Chondrocyte (in vitro differentiated cells): ENCODE measurements around the gene TNNI3K. TPM values are rescaled to one million over a fixed set of nuclear protein-coding genes. Genes with fewer than 3 reads are reported as not detected.

Experiments used
- DNase-seq: peaks from one replicate; pipeline ENCODE4 v3.0.0; 2021; ENCODE audit warnings: mixed read lengths, low spot score
- H3K27ac Mint-ChIP-seq: one replicate; pipeline ENCODE4 v1.8.0; 2021; ENCODE audit warnings: mild to moderate bottlenecking, moderate library complexity, mixed read lengths; ENCODE audit not compliant: unreplicated experiment
- H3K27me3 Mint-ChIP-seq: 2 replicates; pipeline ENCODE4 v1.8.0; 2021; ENCODE audit warnings: low read depth, mixed read lengths
- H3K36me3 Mint-ChIP-seq: 2 replicates; pipeline ENCODE4 v1.8.0; 2021; ENCODE audit warnings: low read depth, mixed read lengths
- H3K4me1 Mint-ChIP-seq: 2 replicates; pipeline ENCODE4 v1.8.0; 2021; ENCODE audit warnings: low read depth, mild to moderate bottlenecking, mixed read lengths
- H3K4me3 Mint-ChIP-seq: one replicate; pipeline ENCODE4 v1.8.0; 2021; ENCODE audit warnings: mild to moderate bottlenecking, moderate library complexity, mixed read lengths; ENCODE audit not compliant: unreplicated experiment
- H3K9me3 Mint-ChIP-seq: 2 replicates; pipeline ENCODE4 v1.8.0; 2021; ENCODE audit warnings: low read depth, mixed read lengths
- total RNA-seq: library from RNA; stranded (reverse); gene quantifications from 3 replicates; pipeline ENCODE4 v1.2.1, GENCODE V29; 2021
- TF ChIP-seq, protein P1 (sequence below): fragments of 200-600 bp; sonication (generic); IDR thresholded peaks from 2 replicates; pipeline ENCODE4 v1.5.0; 2021; ENCODE audit warnings: antibody characterized with exemption, mild to moderate bottlenecking, moderate library complexity

The TNNI3K gene
- total RNA-seq, 1 donor from 2014 or later = not detected

DNA sequence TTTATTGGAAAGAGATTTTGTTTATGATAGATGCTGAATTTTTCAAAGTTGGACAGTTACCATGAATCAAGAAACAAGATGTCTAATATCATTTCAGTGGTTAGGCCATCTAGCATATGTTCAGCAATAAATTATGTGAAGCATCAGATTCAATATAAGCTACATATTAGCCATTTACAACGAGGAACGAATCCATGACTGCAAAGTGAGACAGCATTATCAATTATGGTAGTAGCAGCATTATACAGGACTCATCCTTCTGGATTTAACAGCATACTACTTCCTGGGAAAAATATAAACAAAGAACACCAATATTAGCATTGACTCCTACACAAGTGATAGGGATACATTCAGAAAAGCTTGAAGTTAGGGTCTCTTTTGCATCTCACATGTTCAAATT is 218.1 kb downstream of the TNNI3K start:
- Mint-ChIP-seq H3K27me3 (peaks cover 6% of the 10 kb centered on the region), H3K27ac (no peak overlapping the region), H3K4me3 (no peak overlapping the region), H3K9me3 (peaks cover 5% of the 10 kb centered on the region), H3K36me3 (peaks cover 3% of the 10 kb centered on the region), H3K4me1 (no peaks in the 10 kb centered on the region)
- DNase-seq = no peak
- TF ChIP-seq, protein P1, sequence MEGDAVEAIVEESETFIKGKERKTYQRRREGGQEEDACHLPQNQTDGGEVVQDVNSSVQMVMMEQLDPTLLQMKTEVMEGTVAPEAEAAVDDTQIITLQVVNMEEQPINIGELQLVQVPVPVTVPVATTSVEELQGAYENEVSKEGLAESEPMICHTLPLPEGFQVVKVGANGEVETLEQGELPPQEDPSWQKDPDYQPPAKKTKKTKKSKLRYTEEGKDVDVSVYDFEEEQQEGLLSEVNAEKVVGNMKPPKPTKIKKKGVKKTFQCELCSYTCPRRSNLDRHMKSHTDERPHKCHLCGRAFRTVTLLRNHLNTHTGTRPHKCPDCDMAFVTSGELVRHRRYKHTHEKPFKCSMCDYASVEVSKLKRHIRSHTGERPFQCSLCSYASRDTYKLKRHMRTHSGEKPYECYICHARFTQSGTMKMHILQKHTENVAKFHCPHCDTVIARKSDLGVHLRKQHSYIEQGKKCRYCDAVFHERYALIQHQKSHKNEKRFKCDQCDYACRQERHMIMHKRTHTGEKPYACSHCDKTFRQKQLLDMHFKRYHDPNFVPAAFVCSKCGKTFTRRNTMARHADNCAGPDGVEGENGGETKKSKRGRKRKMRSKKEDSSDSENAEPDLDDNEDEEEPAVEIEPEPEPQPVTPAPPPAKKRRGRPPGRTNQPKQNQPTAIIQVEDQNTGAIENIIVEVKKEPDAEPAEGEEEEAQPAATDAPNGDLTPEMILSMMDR = no peak

DNA sequence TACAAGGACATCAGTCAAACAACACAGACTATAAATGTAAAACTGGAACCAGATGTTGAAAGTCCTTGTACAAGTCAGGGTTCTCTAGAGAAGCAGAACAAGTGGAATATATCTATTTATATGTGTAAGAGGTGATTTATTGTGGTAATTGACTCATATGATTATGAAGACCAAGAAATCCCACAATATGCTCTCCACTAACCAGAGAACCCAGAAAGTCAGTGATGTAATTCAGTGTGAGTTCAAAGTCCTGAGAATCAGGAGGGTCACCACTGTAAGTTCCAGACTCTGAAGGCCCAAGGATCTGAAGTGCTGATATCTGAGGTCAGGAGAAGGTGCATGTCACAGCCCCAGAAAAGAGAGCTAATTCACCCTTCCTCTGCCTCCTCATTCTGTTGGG is 220.2 kb downstream of the TNNI3K start:
- Mint-ChIP-seq H3K9me3 (peaks cover 2% of the 10 kb centered on the region), H3K4me3 (no peak overlapping the region)

DNA sequence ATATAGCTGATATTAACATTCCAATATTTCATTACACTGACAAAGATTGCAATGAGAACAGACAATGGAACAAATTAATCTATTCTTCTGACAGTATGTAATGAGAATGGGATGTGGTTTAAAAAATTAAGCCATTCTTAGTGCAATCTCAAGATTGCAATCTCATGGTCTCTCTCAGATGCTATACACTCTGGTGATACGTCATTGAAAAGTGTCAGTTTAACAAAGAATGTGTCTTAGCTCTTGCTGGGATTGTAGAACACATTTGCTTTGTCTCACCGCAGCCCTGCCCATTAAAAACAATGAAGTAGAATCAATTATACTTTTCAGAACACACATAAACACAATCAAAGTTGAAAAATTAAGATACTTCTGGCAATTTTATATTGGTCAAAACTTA is 222.1 kb downstream of the TNNI3K start:
- H3K27ac Mint-ChIP-seq = no peak overlapping the region
- H3K4me3 Mint-ChIP-seq = no peak overlapping the region
- H3K4me1 Mint-ChIP-seq = no peaks in the 10 kb centered on the region
- H3K36me3 Mint-ChIP-seq = no peaks in the 10 kb centered on the region
- peaks cover 7% of the 10 kb centered on the region for H3K27me3 Mint-ChIP-seq
- TF ChIP-seq, protein P1 = no peak
- H3K9me3 Mint-ChIP-seq = no peaks in the 10 kb centered on the region
- no peak for DNase-seq

More for the DNA sequence above, 220.2 kb downstream of the TNNI3K start:
- H3K4me1 Mint-ChIP-seq = no peaks in the 10 kb centered on the region
- TF ChIP-seq, protein P1 = no peak
- H3K27me3 Mint-ChIP-seq = peaks cover 7% of the 10 kb centered on the region
- H3K27ac Mint-ChIP-seq = no peak overlapping the region
- H3K36me3 Mint-ChIP-seq = no peaks in the 10 kb centered on the region
- no peak for DNase-seq

DNA sequence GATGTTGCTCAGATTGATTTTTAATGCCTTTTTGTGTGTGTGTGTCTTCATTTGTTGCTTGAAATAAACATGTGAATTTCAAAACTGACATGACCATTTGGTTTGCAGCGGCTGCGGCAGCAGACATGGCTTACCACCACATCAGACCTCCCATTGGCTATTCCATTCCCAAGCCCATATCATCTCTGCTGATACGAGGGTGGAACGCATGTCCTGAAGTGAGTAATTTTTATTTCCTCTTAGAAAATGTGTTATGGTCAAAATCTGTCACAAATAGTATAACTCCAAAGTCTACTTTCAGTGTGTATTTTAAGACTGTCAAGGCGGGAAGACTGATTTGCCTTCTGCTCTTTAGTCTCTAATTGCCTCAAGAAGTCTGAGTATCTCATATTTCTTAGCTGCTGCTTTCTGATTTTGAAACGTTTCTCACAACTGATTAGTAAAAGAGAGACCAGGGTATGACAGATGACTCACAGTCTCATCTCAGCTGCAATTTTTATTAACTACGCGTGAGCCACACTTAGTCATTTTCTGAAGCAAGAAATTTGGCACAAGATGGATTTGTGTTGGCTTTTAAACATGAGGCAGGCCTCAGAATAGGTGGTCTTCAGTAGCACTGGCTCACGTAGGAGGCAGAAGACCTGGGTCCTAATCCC is 228.3 kb downstream of the TNNI3K start:
- Mint-ChIP-seq H3K27ac (no peak overlapping the region), H3K4me1 (peaks cover 6% of the 10 kb centered on the region), H3K36me3 (no peaks in the 10 kb centered on the region), H3K9me3 (no peaks in the 10 kb centered on the region), H3K4me3 (no peak overlapping the region), H3K27me3 (peaks cover 21% of the 10 kb centered on the region)
- DNase-seq = no peak
- TF ChIP-seq, protein P1 = no peak

DNA sequence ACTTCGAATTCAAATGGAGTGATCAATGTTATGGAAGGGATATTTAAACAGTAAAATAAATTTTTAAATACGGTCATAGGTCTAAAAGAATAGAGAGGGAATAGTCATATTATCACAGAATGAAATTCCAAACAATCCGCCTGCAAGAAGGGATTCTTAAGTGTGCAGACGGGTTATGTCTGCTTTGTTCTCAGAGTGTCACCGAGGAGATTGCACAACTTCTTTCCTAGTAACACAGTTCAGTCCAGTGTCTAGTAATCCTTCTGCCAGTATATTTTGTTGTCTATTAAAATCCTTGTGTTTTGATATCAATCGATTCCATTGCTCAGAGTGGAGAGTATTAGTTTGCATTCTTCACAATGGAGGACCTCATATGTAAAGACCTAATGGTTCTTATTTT is 228.8 kb downstream of the TNNI3K start:
- no peak for DNase-seq
- Mint-ChIP-seq H3K4me3 (no peak overlapping the region), H3K36me3 (no peaks in the 10 kb centered on the region), H3K27me3 (peaks cover 21% of the 10 kb centered on the region), H3K9me3 (no peaks in the 10 kb centered on the region), H3K4me1 (peaks cover 6% of the 10 kb centered on the region), H3K27ac (no peak overlapping the region)
- TF ChIP-seq, protein P1 = no peak
